ENCODE results near the gene ALDH7A1. TPM values are rescaled to one million over a fixed set of nuclear protein-coding genes. Genes with fewer than 3 reads are reported as not detected.

Gene ALDH7A1
- total RNA-seq (2021), result 142 and 148 TPM in 2 replicates
- long read RNA-seq, full-length matches to known transcripts, result 671 of 733 reads
- long read RNA-seq, partial matches to known transcripts, result 23 of 733 reads
- long read RNA-seq, other reads (novel, unspliced or antisense), result 39 of 733 reads

GRCh38 chr5:126594748-126595485 lies at the start of gene ALDH7A1:
Gene ALDH7A1 (minus strand): TSS chr5:126595219. CDS start chr5:126595198, 21 bp downstream.
- Histone ChIP-seq H2BK20ac (ENCODE audit: low read depth, low read length, poor library complexity, severe bottlenecking) (no peak within 1 kb of the TSS), H3T11ph (ENCODE audit: low read length) (no peak within 1 kb of the TSS), H4K91ac (ENCODE audit: insufficient read length, low read depth, low read length) (no peak within 1 kb of the TSS), H4K5ac (ENCODE audit: insufficient read length, low read depth, low read length) (no peak within 1 kb of the TSS), H3K23ac (ENCODE audit: insufficient read length, low read depth, low read length) (no peak within 1 kb of the TSS), H4K20me1 (ENCODE audit: control insufficient read depth, insufficient read depth, insufficient read length) (no peaks in the 10 kb centered on the region), H3K27me3 (ENCODE audit: insufficient read depth, low read length) (no peaks in the 10 kb centered on the region), H3K27ac (ENCODE audit: insufficient read length, low read depth, low read length) (peak within 1 kb of the TSS; percentile 80), H2BK120ac (ENCODE audit: low read depth, low read length, poor library complexity, severe bottlenecking) (peak within 1 kb of the TSS; percentile 50), H3K4me2 (ENCODE audit: insufficient read depth, insufficient read length, low read length) (peak within 1 kb of the TSS; percentile 91), H3K79me2 (ENCODE audit: insufficient read depth, low read length) (peaks cover 6% of the 10 kb centered on the region; the same call in 1 of the 2 replicates), H3K56ac (ENCODE audit: insufficient read length, low read depth, low read length) (peak within 1 kb of the TSS; percentile 31), H2AFZ (ENCODE audit: low read length) (peak within 1 kb of the TSS; percentile 95), H2BK15ac (ENCODE audit: low read depth, low read length) (no peak within 1 kb of the TSS), H3K4me1 (ENCODE audit: insufficient read depth, low read length) (peaks cover 2% of the 10 kb centered on the region; the same call in 1 of the 2 replicates), H3K18ac (ENCODE audit: insufficient read length, low read depth, low read length) (peak within 1 kb of the TSS; percentile 88), H3K4ac (ENCODE audit: low read depth, low read length) (peak within 1 kb of the TSS; percentile 11; the same call in 1 of the 2 replicates), H3K9me3 (ENCODE audit: control insufficient read depth, low read depth, low read length) (no peaks in the 10 kb centered on the region), H3K79me1 (ENCODE audit: insufficient read depth, low read depth, low read length, poor library complexity, severe bottlenecking) (no peaks in the 10 kb centered on the region), H3K14ac (ENCODE audit: insufficient read depth, low read length) (peak within 1 kb of the TSS; percentile 97), H2BK5ac (ENCODE audit: insufficient read length, low read length) (no peak within 1 kb of the TSS), H2AK5ac (ENCODE audit: insufficient read length, low read length) (no peak within 1 kb of the TSS), H4K8ac (replicated peaks; ENCODE audit: insufficient read length, low read depth, low read length) (no peak within 1 kb of the TSS), H3K23me2 (ENCODE audit: insufficient read length, low read depth, low read length, poor library complexity, severe bottlenecking) (peaks cover 8% of the 10 kb centered on the region), H3K9ac (ENCODE audit: extremely low read depth, insufficient read length, low read length) (peak within 1 kb of the TSS; percentile 95), H2BK12ac (ENCODE audit: insufficient read length, low read depth, low read length) (no peak within 1 kb of the TSS)
- Mint-ChIP-seq H3K4me3 (peak within 1 kb of the TSS; percentile 92 to 96), H3K36me3 (ENCODE audit: insufficient read depth in 1 of 3, low read depth in 3 of 3) (peaks cover 18 to 33% (median 28%) of the 10 kb centered on the region in 3 experiments; a peak in 6 of 7 replicates), H3K4me1 (peaks cover 39 to 42% of the 10 kb centered on the region in 2 experiments), H3K27ac (peak within 1 kb of the TSS; percentile 97 to 99 (median 99)), H3K27me3 (ENCODE audit: low read depth) (no peaks in the 10 kb centered on the region; the same call in 1 of the 2 replicates), H3K9me3 (peaks cover 0 to 5% of the 10 kb centered on the region in 2 experiments; a peak in 1 of 5 replicates)
- TF ChIP-seq CTCF (conservative IDR thresholded peaks at IDR 0.05), result peak; percentile 61
- no CpG with 5 or more reads among the region's 44 CpGs for WGBS (ENCODE audit: extremely low coverage, insufficient read length, low lambda C conversion rate)
- DNase-seq, result peak; percentile 99
